ENCODE data around the gene ZNF8.

The ZNF8 gene

GRCh38 chr19:58311345-58311865 is 32.6 kb downstream of the ZNF8 start:
- Mint-ChIP-seq H3K4me1 (peaks cover 35% of the 10 kb centered on the region), H3K27ac (no peak overlapping the region), H3K4me3 (no peak overlapping the region), H3K9me3 (no peaks in the 10 kb centered on the region), H3K27me3 (no peaks in the 10 kb centered on the region), H3K36me3 (peaks cover 54% of the 10 kb centered on the region)

DNA sequence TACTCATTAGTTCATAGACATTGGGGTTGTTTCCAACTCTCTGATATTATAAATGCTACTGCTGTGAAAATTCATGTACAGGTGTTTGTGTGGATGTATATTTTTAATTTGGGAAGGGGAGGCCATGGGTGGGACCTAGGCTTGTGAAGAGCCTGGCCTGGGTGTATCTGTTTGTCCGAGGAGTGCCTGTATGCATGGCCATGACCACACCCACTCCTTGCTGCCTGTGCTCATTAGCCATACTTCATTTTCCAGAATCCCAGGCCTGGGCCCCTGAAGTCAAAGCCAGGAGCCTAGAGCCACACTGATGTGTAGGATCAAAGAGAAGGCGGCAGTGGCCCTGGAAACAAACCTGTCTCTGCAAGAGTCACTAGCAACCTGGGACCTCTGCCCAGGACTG is 36.8 kb downstream of the ZNF8 start:
- H3K4me3 Mint-ChIP-seq: no peak overlapping the region
- H3K27ac Mint-ChIP-seq: no peak overlapping the region
- H3K4me1 Mint-ChIP-seq: peaks cover 3% of the 10 kb centered on the region
- peaks cover 27% of the 10 kb centered on the region for H3K36me3 Mint-ChIP-seq
- H3K9me3 Mint-ChIP-seq: no peaks in the 10 kb centered on the region
- H3K27me3 Mint-ChIP-seq: no peaks in the 10 kb centered on the region

- Mint-ChIP-seq H3K36me3 (peaks cover 15% of the 10 kb centered on the region), H3K4me3 (no peak overlapping the region), H3K4me1 (no peaks in the 10 kb centered on the region), H3K27ac (no peak overlapping the region), H3K27me3 (no peaks in the 10 kb centered on the region), H3K9me3 (no peaks in the 10 kb centered on the region)
Observed at GRCh38 chr19:58317476-58318072, 38.8 kb downstream of the ZNF8 start.

- Mint-ChIP-seq H3K4me1 (no peaks in the 10 kb centered on the region), H3K4me3 (no peak overlapping the region), H3K27me3 (no peaks in the 10 kb centered on the region), H3K9me3 (no peaks in the 10 kb centered on the region), H3K27ac (no peak overlapping the region), H3K36me3 (peaks cover 13% of the 10 kb centered on the region)
Observed at GRCh38 chr19:58318297-58318696, 39.5 kb downstream of the ZNF8 start.

- no peaks in the 10 kb centered on the region for H3K4me1 Mint-ChIP-seq
- H3K9me3 Mint-ChIP-seq: no peaks in the 10 kb centered on the region
- H3K27me3 Mint-ChIP-seq: no peaks in the 10 kb centered on the region
- H3K36me3 Mint-ChIP-seq: peaks cover 10% of the 10 kb centered on the region
- no peak overlapping the region for H3K27ac Mint-ChIP-seq
- H3K4me3 Mint-ChIP-seq: no peak overlapping the region
Observed at GRCh38 chr19:58319241-58319640, 40.5 kb downstream of the ZNF8 start.

- H3K27me3 Mint-ChIP-seq: no peaks in the 10 kb centered on the region
- peaks cover 4% of the 10 kb centered on the region for H3K36me3 Mint-ChIP-seq
- H3K4me1 Mint-ChIP-seq: no peaks in the 10 kb centered on the region
- no peak overlapping the region for H3K27ac Mint-ChIP-seq
- H3K4me3 Mint-ChIP-seq: no peak overlapping the region
- no peaks in the 10 kb centered on the region for H3K9me3 Mint-ChIP-seq
Observed at GRCh38 chr19:58325311-58326022, 46.7 kb downstream of the ZNF8 start.

DNA sequence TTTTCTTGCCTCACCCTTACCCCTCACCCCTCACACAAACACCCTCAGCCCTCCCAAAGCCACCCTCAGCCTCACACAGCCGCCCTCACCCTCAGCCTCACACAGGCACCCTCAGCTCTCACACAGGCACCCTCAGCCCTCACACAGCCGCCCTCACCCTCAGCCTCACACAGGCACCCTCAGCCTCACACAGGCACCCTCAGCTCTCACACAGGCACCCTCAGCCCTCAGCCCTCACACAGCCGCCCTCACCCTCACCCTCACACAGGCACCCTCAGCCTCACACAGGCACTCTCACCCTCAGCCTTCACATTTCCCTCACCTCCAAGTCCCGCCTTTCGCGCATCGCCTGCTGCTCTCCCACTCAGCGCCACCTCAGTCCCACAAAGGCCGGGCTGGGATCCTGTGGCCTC is 47.8 kb downstream of the ZNF8 start:
- Mint-ChIP-seq H3K4me3 (no peak overlapping the region), H3K4me1 (no peaks in the 10 kb centered on the region), H3K27me3 (no peaks in the 10 kb centered on the region), H3K9me3 (no peaks in the 10 kb centered on the region), H3K36me3 (peaks cover 4% of the 10 kb centered on the region), H3K27ac (no peak overlapping the region)

DNA sequence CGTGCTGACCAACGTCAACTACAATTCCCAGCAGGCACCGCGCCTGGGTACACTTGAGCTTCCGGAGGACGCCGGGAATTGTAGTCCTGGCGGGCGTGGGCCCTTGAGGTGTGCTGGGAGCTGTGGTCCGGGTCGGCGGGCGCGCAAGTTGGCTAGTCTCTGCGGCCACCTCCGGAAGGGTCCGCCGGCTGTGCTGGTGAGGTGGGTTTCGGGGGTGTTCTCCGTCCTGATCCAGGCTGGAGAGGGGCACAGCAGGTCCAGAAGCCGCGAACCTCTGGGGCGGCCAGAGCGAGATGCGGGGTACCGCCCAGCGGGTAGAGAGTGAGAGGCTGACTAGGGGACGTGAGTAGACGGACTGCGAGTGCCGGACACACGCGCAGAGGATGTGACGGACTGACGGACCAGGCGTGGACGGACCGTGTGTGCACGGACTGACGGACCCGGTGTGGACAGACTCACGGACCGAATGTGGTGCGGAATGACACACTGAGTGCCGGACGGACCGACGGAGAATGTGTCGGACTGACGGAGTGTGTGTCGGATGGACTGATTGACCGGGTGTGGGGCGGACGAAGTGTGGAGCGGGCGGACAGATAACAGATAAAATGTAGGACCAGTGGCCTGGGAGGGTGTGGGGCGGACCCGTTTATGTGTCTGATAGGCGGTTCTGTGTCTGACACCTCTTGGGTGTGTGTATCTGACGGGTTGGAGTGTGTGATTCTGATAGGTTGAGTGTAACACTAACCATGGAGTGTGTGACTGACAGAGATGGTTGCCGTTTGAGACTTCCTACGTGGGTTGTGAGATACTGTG is 48.4 kb downstream of the ZNF8 start, which contains the start of gene ZSCAN22:
ZSCAN22 (plus strand) TSS at position 81 of the 813 bp plus-strand sequence. CDS start 7,809 bp downstream, outside the sequence.
- Mint-ChIP-seq H3K4me3 (no peak within 1 kb of the TSS), H3K9me3 (no peaks in the 10 kb centered on the region), H3K4me1 (no peaks in the 10 kb centered on the region), H3K27ac (no peak within 1 kb of the TSS), H3K36me3 (peaks cover 4% of the 10 kb centered on the region), H3K27me3 (no peaks in the 10 kb centered on the region)

- Mint-ChIP-seq H3K36me3 (peaks cover 2% of the 10 kb centered on the region), H3K4me3 (no peak overlapping the region), H3K27me3 (no peaks in the 10 kb centered on the region), H3K27ac (no peak overlapping the region), H3K9me3 (no peaks in the 10 kb centered on the region), H3K4me1 (no peaks in the 10 kb centered on the region)
Observed at GRCh38 chr19:58328999-58329398, 50.2 kb downstream of the ZNF8 start.

DNA sequence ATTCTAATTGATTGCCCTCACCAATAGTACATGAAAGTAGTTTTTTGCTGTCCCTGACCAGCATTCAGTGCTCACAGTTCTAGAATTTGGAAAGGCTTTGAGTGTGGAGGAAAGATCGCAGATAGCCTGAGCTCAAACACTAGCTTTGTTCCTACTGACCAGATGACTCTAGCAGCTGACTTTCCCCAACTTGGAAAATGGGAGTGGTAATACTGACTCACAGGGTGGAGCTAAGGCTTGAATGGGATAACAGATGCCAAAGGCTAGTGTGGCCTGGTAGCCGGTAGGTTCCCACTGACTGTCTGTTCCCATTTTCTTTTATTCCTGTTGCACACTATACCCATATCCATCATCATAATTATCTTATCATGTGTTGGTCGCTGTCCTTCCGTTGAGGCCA is 51.7 kb downstream of the ZNF8 start:
- no peaks in the 10 kb centered on the region for H3K27me3 Mint-ChIP-seq
- no peak overlapping the region for H3K4me3 Mint-ChIP-seq
- no peaks in the 10 kb centered on the region for H3K4me1 Mint-ChIP-seq
- no peak overlapping the region for H3K27ac Mint-ChIP-seq
- H3K9me3 Mint-ChIP-seq: no peaks in the 10 kb centered on the region
- H3K36me3 Mint-ChIP-seq: peaks cover 3% of the 10 kb centered on the region

DNA sequence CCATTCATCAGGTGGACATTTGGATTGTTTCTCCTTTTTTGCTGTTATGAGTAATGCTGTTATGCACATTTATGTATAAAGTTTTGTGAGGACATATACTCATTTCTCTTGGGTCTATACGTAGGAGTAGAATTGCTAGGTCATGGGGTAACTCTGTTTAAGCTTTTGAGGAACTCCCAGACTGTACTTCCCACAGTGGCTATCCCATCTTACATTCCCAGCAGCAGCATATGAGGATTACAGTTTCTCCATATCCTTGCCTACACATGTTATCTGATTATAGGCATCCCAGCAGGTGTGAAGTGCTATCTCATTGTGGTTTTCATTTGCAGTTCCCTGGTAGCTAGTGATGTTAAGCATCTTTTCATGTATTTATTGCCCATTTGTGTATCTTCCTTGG is 53.9 kb downstream of the ZNF8 start:
- no peaks in the 10 kb centered on the region for H3K4me1 Mint-ChIP-seq
- H3K4me3 Mint-ChIP-seq: no peak overlapping the region
- no peaks in the 10 kb centered on the region for H3K27me3 Mint-ChIP-seq
- H3K9me3 Mint-ChIP-seq: no peaks in the 10 kb centered on the region
- no peak overlapping the region for H3K27ac Mint-ChIP-seq
- peaks cover 5% of the 10 kb centered on the region for H3K36me3 Mint-ChIP-seq

DNA sequence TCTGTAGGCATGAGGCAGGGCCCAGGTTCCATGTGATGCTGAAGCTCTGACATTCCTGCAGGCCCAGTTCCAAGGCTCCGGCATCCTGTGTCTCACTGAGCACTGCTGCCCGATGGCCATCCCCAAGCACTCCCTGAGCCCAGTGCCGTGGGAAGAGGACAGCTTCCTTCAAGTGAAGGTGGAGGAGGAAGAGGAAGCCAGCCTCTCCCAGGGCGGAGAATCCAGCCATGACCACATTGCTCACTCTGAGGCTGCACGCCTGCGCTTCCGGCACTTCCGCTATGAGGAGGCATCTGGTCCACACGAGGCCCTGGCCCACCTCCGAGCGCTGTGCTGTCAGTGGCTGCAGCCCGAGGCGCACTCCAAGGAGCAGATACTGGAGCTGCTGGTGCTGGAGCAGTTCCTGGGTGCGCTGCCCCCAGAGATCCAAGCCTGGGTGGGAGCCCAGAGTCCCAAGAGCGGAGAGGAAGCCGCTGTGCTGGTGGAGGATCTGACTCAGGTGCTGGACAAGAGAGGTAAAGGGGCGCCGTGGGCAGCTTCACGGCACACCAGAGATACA is 56.0 kb downstream of the ZNF8 start:
- no peaks in the 10 kb centered on the region for H3K27me3 Mint-ChIP-seq
- H3K9me3 Mint-ChIP-seq: no peaks in the 10 kb centered on the region
- H3K36me3 Mint-ChIP-seq: peaks cover 9% of the 10 kb centered on the region
- no peaks in the 10 kb centered on the region for H3K4me1 Mint-ChIP-seq
- H3K27ac Mint-ChIP-seq: no peak overlapping the region
- no peak overlapping the region for H3K4me3 Mint-ChIP-seq

DNA sequence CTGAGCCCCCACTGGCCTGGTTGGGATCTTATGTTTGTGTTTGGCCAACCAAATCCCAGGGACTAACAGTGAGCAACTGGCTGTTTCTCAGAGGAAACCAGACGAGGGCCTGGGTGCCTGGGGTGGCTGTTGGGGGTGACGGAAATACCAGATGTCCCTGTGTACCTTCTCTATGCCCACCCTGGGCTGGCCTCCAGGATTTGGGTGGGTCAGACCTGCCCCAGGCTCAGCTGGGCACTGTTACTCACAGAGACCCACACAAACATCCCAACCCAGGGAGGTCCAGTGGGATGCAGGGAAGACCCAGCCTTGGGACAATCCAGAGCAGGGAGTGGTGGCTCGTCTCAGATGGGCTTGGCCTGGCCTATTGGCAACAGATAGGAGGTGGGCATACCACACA is 56.9 kb downstream of the ZNF8 start:
- H3K36me3 Mint-ChIP-seq: peaks cover 13% of the 10 kb centered on the region
- no peaks in the 10 kb centered on the region for H3K27me3 Mint-ChIP-seq
- no peak overlapping the region for H3K27ac Mint-ChIP-seq
- no peak overlapping the region for H3K4me3 Mint-ChIP-seq
- no peaks in the 10 kb centered on the region for H3K4me1 Mint-ChIP-seq
- no peaks in the 10 kb centered on the region for H3K9me3 Mint-ChIP-seq

- Mint-ChIP-seq H3K27ac (no peak overlapping the region), H3K4me1 (no peaks in the 10 kb centered on the region), H3K36me3 (peaks cover 16% of the 10 kb centered on the region), H3K4me3 (no peak overlapping the region), H3K9me3 (no peaks in the 10 kb centered on the region), H3K27me3 (no peaks in the 10 kb centered on the region)
Observed at GRCh38 chr19:58336216-58336615, 57.5 kb downstream of the ZNF8 start.

- no peaks in the 10 kb centered on the region for H3K4me1 Mint-ChIP-seq
- H3K27ac Mint-ChIP-seq: no peak overlapping the region
- H3K27me3 Mint-ChIP-seq: no peaks in the 10 kb centered on the region
- no peaks in the 10 kb centered on the region for H3K9me3 Mint-ChIP-seq
- H3K36me3 Mint-ChIP-seq: peaks cover 17% of the 10 kb centered on the region
- no peak overlapping the region for H3K4me3 Mint-ChIP-seq
Observed at GRCh38 chr19:58336820-58337219, 58.1 kb downstream of the ZNF8 start.
